OCI-LY3 (cell line): Measurements from ENCODE around the gene PCDH20.

Experiments used
- EZH2phosphoT487 ChIP-seq: fragments of 200-600 bp; shearing (Covaris generic); IDR thresholded peaks from 2 replicates; pipeline ENCODE4 v1.6.1; 2018; ENCODE audit warnings: antibody characterized with exemption, mixed run types, low read depth
- TF ChIP-seq, protein P1 (sequence below): fragments of 200-600, 300-600 bp; sonication (generic); IDR thresholded peaks from 2 replicates; pipeline ENCODE4 v1.5.1; 2014; ENCODE audit warnings: antibody characterized with exemption, low read length, low read depth

DNA sequence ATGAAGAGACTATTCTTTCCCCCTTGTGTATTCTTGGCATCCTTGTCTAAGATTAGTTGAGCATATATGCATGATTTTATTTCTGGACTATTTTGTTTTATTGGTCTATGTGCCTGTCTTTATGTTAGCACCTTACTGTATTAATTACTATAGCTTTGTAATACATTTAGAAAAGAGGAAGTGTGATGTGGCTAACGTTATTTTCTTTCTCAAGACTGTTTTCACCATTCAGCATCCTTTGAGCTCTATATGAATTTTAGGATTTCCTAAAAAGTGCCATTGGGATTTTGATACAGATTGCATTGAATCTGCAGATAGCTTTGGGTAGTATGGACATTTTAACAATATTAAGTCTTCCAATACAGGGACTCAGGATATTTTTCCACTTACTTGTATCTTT, 37.5 kb upstream of the PCDH20 start:
- TF ChIP-seq, protein P1, sequence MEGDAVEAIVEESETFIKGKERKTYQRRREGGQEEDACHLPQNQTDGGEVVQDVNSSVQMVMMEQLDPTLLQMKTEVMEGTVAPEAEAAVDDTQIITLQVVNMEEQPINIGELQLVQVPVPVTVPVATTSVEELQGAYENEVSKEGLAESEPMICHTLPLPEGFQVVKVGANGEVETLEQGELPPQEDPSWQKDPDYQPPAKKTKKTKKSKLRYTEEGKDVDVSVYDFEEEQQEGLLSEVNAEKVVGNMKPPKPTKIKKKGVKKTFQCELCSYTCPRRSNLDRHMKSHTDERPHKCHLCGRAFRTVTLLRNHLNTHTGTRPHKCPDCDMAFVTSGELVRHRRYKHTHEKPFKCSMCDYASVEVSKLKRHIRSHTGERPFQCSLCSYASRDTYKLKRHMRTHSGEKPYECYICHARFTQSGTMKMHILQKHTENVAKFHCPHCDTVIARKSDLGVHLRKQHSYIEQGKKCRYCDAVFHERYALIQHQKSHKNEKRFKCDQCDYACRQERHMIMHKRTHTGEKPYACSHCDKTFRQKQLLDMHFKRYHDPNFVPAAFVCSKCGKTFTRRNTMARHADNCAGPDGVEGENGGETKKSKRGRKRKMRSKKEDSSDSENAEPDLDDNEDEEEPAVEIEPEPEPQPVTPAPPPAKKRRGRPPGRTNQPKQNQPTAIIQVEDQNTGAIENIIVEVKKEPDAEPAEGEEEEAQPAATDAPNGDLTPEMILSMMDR = no peak
- no peak for TF ChIP-seq EZH2phosphoT487
